ENCODE measurements around the gene IRX6.

IRX6 gene

DNA sequence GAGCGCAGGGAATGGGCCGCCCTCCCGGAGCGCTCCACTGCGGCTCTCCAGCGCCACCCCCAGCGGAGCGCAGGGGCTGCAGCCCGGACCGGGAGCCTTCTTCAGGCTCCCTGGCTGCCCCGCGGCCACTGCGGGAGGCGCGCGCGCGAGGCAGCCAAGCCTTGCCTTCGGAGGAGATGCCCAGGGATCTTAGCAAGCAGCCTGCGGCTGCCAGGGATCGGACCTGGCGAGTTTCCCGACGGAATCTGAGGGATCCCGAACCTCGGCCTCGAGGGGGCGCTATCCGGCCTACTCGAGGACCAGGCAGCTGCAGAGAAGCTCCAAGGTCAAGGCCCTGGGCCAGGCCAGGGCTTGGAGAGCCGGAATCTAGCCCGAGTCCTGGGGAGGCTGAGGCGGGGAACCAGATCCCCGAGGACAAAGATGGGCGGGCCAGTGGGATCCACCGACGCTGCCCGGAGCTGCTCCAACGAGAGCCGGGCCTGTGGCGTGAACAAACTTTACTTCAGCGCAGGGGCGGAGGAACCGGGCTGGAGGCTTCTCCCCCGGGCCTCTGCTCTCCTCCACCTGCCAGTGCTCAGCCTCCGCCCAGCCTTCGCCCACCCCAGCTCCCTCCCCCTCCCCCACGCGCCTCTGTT is at the start of gene IRX6:
Gene IRX6, plus strand, starts transcription at position 567 of the 635 bp plus-strand sequence. CDS start 889 bp downstream, outside the sequence.
- DNase-seq (ENCODE audit: low spot score), result no peak

DNA sequence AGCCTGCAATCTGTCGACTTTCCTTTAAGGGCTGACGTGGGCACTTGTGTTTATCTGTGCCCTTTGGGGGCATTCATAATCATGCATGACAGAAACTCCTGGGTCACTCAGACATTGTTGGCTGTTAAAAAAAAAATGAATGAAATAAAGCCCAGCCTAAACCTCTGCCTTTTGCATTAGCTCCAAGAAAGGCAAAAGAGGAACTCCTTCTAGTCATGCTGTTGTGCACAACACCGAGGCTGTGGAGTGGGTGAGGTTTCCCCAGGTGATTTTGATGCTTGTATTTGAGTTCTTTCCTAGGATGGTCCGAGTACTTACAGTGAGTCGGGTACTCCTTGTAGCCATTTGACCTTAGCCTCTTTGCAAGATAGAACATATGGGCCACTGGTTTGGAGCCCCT is 49.6 kb upstream of the IRX6 start:
- no peak for DNase-seq (ENCODE audit: low spot score)

DNA sequence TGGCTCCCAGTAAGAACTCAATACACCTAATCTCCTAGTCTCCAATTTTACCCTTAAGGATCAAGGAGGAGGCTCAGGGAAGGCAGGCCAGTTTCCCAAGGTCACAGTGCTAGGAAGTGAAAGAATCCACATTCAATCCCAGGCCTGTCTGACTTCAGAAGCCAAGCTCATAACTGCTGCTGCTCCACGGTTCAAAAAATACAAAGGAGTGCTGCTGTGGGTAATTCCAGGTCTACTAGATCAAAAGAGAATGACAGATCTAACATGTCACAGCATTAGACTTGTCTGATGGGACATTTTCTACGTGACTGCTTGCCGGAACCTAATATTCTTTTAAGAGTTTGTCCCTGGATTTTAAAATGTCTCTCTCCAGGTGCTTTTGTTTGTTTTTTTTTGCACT is 48.8 kb upstream of the IRX6 start:
- DNase-seq (ENCODE audit: low spot score), result no peak

GRCh38 chr16:55275869-55276268 is 48.1 kb upstream of the IRX6 start:
- DNase-seq (ENCODE audit: low spot score), result no peak

- no peak for DNase-seq (ENCODE audit: low spot score)
These were observed 46.5 kb upstream of the IRX6 start for GRCh38 chr16:55277536-55277935.

GRCh38 chr16:55279598-55279997 is 44.4 kb upstream of the IRX6 start:
- DNase-seq (ENCODE audit: low spot score), result no peak

- no peak for DNase-seq (ENCODE audit: low spot score)
These were observed 43.4 kb upstream of the IRX6 start for GRCh38 chr16:55280587-55280986.

GRCh38 chr16:55282441-55282840 is 41.6 kb upstream of the IRX6 start:
- DNase-seq (ENCODE audit: low spot score), result no peak

DNA sequence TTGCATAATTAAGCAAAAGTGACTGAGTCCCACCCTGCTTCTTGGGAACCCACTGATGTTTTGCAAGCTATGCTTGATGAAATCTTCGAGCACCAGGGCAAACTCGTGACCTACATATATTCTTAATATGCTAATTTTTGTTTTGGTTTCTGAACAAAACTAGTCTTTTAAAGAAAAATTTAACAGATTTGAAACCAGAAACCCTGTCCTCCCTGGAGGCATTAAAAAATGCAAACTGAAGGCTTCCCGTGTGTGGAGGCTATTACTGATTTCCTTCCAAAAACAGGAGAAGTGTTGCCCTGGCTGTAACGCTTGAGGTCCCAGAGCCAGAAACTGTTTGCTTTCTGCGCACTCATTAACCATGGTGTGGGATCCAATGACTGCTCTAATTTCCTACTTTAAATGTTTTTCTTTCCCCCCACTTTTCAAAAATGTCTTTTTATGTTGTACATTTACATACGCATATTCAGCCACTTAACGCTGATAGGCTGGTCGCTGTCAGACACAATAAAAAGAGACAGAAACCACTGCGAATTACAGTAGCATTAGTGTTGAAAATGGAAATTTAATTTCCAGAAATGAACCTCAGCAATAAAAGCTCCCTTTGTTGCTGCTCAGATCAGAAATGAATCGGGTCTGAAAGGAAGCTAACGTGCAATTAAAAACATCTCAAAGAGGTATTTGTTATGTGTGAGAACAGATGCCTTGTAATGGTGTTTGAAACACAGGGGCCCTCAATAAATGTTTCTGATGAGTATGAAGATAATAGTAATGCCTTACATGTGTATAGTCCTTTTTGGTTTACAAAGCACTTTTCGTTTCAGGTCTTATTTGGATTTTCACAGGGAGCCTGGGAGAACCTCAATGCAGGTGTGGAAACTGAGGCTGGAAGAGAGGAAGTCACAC is 39.9 kb upstream of the IRX6 start:
- DNase-seq (ENCODE audit: low spot score), result no peak

GRCh38 chr16:55284718-55285099 is 39.3 kb upstream of the IRX6 start:
- no peak for DNase-seq (ENCODE audit: low spot score)

GRCh38 chr16:55285586-55285985 is 38.4 kb upstream of the IRX6 start:
- DNase-seq (ENCODE audit: low spot score), result no peak

- DNase-seq (ENCODE audit: low spot score), result no peak
These were observed 34.6 kb upstream of the IRX6 start for GRCh38 chr16:55289353-55289752.

DNA sequence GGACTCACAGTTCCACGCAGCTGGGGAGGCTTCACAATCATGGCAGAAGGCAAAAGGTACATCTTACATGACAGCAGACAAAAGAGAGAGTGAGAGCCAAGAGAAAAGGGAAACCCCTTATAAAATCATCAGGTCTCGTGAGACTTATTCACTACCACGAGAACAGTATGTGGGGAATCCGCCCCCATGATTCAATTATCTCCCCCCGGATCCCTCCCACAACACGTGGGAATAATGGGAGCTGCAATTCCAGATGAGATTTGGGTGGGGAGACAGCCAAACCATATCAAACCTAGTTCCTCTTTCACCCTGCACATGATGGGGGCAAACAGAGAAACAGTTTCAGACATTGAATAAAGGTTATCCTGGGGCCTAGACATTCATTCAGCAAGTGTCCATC is 32.2 kb upstream of the IRX6 start:
- no peak for DNase-seq (ENCODE audit: low spot score)

- no peak for DNase-seq (ENCODE audit: low spot score)
These were observed 31.5 kb upstream of the IRX6 start for GRCh38 chr16:55292491-55292890.

DNA sequence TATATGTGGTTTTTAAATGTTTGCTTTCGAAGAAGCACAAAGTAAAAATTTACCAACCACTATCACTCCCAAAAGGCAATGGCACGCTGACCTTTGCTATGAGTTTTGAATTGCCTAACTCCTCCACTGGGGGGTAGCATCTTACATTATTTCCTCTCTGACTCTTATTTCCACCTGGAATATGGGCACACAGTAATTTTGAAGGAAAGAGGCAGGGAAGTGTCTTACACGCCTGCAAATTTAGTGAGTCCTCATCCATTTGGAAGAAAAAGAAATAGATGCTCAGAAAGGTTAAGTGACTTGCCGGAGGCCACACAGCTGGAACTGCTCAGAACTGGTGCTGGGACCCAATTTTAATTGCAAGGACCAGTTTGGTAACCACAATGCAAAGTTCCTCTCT is 29.9 kb upstream of the IRX6 start:
- DNase-seq (ENCODE audit: low spot score), result no peak

GRCh38 chr16:55294931-55295342 is 29.1 kb upstream of the IRX6 start:
- DNase-seq (ENCODE audit: low spot score), result no peak

GRCh38 chr16:55297062-55297909 is 26.7 kb upstream of the IRX6 start:
- DNase-seq (ENCODE audit: low spot score), result no peak

DNA sequence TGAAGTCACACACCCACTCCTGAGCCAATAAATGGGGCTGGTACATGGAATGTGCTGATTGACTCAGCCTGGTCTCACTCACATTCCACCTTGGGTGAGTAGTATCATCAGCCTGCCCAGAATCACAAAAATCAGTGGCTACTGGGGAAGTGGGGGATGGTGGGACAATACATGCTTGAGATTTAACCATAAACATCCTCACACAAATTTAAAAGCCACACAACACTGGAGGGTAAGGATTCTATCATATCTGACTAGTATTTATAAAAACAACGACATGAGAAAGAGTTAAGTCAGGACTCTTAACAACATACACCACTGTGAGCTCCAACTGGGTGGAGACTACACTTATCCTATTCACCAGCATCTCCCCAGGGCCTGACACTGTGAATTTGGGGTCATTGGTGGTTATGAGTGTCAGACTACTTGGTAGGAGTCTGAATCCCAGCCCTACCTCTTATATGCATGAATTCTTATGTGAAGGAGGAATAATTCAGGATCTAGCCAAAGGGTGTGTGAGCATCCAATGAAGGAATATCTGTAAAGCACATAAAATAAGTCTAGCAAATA is 26.0 kb upstream of the IRX6 start:
- no peak for DNase-seq (ENCODE audit: low spot score)

GRCh38 chr16:55301385-55302008 is 22.5 kb upstream of the IRX6 start:
- no peak for DNase-seq (ENCODE audit: low spot score)

GRCh38 chr16:55302635-55303034 is 21.4 kb upstream of the IRX6 start:
- no peak for DNase-seq (ENCODE audit: low spot score)

- DNase-seq (ENCODE audit: low spot score), result no peak
These were observed 15.0 kb upstream of the IRX6 start for GRCh38 chr16:55308973-55309372.

GRCh38 chr16:55322327-55322726 is 1.7 kb upstream of the IRX6 start:
- DNase-seq (ENCODE audit: low spot score), result no peak
